ENCODE measurements around the gene CCDC110.
"Not testable (repeated sequence)": the region's sequence is repeated elsewhere in the genome, so short reads cannot be mapped to it uniquely, and the experiment has no call there.

CCDC110 gene

GRCh38 chr4:185471235-185472102 is at the start of gene CCDC110:
TSS of gene CCDC110 (minus strand) at chr4:185471733. CDS start at chr4:185471683, 50 bp downstream.
- in situ Hi-C loops (cut with MboI; ENCODE audit: low sequenced_read_pairs): no loop called here

DNA sequence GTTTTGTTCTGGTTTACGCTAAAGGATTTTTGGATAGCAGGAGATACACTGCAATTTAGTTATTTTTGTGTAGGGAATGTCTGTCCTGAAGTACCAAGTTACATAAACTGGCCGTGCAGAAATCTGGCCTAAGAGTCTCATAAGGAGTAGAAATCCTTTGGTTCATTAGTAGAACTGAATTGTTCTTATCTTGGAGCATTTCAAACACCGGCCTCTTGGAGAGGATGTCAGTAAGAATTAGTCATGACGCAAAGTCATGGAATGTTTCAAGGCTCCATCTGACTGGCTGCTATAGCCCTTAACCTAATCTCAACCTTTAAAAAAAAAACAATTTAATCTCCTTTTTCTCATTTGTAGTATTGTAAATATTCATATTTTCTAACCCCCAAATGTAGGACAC is 48.6 kb upstream of the CCDC110 start:
- in situ Hi-C loops (cut with MboI; ENCODE audit: low sequenced_read_pairs): no loop called here

- in situ Hi-C loops (cut with MboI; ENCODE audit: low sequenced_read_pairs): no loop called here
Observed at GRCh38 chr4:185518494-185518893, 47.0 kb upstream of the CCDC110 start.

DNA sequence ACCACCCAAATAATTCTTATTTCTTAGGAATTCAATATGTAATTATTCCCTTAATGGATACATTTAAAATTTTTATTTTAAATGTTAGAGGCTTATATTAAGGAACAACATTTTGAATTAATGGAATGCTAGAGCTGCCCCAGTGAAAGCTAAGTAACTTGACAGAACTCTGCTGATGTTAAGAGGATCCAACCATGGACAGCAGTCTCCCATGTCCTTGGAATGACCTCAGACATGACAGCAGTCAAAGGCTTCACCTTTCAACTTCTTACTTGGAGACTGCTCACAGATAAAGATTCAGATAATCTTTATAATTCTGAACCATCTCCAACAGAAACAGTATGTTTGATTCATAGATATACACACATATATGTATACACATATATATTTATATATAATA is 46.5 kb upstream of the CCDC110 start:
- in situ Hi-C loops (cut with MboI; ENCODE audit: low sequenced_read_pairs): no loop called here

DNA sequence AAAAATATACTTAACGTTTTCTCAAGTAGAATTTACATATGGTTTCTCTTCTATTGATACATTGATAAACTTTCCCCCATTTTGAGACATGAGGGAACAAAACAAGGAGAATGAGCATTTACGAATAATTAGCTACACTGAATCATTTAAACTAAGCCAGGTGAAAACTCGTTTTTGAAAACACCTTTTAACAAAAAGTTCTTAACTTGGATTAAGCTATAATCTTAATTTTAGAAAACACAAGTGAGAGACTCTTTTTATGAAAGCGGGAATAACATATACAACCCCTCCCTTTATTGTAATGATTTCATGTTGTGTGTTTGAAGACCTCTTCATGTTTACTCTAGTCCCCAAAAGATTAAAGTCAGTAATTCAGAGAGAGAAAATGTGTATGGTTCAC is 43.7 kb upstream of the CCDC110 start:
- in situ Hi-C loops (cut with MboI; ENCODE audit: low sequenced_read_pairs): no loop called here

GRCh38 chr4:185514182-185514697 is 42.7 kb upstream of the CCDC110 start:
- in situ Hi-C loops (cut with MboI; ENCODE audit: low sequenced_read_pairs): no loop called here

DNA sequence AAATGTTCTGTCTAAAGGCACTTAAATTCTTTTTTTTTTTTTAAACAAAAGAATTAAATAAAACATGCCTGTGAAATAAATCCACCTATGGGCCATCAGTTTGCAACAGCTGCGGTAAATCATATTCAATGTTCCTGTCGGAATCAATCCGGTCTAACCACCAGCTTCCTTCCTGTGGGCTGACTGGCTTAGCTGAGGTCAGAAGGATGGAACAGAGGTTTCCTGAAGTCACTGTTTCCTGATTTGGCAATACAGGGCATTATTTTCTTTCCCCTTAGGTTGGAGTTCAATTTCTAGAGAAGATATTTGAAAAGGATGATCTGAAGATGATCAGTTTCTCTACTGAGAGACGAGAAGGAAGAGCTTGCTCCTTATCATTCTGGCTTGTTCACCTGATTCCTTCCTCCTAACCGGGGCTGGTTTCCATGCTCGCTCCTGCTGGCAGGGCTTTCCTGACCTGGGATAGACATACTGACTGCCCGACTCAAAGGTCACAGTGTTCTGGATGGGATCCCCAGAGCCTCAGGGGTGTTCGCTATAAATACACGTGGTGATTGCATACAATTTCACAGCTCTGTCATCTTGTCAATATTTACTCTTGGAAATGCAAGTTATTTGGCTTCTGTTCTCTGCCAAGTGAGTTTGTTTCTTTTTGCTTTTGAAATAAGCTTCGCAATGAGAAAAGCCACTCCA is 42.1 kb upstream of the CCDC110 start:
- in situ Hi-C loops (cut with MboI; ENCODE audit: low sequenced_read_pairs): no loop called here

DNA sequence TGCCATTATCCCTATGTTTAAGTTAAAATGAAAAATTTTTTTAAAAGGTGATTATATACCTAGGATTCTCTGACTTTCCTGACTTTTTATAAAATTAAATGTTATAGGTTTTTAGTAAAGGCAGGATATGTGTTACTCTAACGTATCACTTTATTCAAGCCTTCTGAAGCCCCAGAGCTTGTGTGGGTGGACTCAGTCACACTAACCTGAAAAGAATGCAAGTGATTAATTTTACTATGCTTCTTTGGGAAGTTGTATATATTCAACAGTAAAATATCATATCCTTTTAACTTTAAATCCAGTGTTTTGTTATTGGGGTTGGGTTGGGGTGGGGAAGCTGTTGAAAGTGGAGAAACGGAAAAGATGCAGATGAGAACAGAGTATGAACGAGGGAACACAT is 41.0 kb upstream of the CCDC110 start:
- in situ Hi-C loops (cut with MboI; ENCODE audit: low sequenced_read_pairs): no loop called here

GRCh38 chr4:185511243-185511642 is 39.7 kb upstream of the CCDC110 start:
- in situ Hi-C loops (cut with MboI; ENCODE audit: low sequenced_read_pairs): not testable (repeated sequence)

GRCh38 chr4:185510806-185511205 is 39.3 kb upstream of the CCDC110 start:
- in situ Hi-C loops (cut with MboI; ENCODE audit: low sequenced_read_pairs): no loop called here

DNA sequence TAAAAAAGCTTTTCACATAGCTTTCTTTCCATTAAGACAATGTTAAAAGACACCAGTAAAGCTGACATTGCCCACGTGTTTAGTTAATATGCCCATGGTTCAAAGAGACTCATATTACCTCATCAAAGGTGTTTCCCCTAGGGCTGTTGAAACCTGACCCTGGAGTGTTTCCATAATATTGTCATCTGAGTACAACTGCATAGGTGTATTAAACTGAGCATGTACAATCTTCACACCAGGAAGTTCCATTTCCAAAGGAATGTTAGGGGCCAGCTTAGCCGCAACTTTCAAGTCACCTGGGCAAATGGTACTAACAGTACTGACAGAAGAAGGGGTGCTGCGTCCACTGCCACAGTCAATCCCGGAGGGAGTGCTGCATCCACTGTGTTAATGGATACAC is 36.6 kb upstream of the CCDC110 start:
- in situ Hi-C loops (cut with MboI; ENCODE audit: low sequenced_read_pairs): no loop called here

DNA sequence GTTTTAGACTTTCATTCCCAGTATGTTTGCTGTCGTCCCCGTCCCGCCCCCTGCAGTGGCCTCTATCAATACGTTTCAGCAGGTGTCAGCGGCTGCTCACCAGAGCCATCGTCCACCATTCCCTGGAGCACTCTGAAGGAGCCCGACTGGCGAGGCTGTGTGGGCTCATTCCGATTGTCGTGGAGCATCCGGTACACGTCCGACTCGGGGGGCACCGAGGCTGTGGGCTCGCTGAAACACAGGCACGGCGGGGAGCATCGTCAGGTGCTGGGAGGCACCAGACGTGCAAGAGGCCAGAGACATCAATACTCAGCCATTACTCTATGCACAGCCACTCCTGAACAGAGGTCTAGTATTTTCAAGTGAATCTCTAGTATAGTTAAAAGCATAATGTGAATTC is 34.9 kb upstream of the CCDC110 start:
- in situ Hi-C loops (cut with MboI; ENCODE audit: low sequenced_read_pairs): no loop called here

DNA sequence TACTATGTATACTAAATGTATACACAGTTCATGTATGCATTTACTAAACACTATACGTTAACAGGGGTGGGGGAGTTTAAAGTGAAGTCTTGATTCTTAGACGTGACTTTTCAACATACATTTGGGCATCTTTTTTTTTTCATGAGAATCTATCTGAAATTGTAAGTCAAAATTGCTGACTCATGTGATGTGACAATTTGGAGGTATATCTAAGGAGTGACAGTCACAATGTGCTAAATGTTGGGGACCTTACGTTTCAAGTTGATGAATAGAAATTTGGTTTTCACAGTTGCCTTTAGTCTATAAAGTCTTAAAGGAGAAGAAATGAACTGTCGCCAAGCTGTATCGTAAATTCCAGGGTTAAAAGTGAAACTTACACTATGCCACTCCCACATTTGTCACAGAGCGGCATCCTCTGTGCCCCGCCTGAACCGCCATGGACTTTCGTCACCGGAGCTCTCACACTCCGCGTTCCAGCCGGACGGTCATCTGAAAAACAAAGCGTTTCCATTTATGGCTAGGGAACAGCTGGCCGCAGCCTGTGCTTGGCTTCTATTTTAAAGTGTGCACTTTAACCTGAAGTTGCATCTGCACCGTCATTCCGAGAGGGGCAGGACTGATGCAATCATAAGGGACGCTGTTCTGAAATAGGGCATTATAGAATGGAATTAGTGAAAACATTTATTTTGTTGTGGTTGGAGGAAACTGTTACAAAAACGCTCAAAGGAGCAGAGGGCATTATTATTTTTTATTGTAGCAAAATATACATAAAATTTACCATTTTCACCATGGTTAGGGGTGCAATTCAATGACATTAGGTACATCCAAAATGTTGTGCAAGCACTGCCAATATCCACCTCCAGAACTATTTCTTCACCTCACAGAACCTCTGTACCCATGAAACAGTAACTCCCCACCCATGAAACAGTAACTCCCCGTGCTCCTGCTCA is 32.8 kb upstream of the CCDC110 start:
- in situ Hi-C loops (cut with MboI; ENCODE audit: low sequenced_read_pairs): no loop called here

- in situ Hi-C loops (cut with MboI; ENCODE audit: low sequenced_read_pairs): no loop called here
Observed at GRCh38 chr4:185502386-185502785, 30.9 kb upstream of the CCDC110 start.

GRCh38 chr4:185500576-185500975 is 29.0 kb upstream of the CCDC110 start:
- in situ Hi-C loops (cut with MboI; ENCODE audit: low sequenced_read_pairs): no loop called here

- in situ Hi-C loops (cut with MboI; ENCODE audit: low sequenced_read_pairs): no loop called here
Observed at GRCh38 chr4:185500035-185500434, 28.5 kb upstream of the CCDC110 start.

DNA sequence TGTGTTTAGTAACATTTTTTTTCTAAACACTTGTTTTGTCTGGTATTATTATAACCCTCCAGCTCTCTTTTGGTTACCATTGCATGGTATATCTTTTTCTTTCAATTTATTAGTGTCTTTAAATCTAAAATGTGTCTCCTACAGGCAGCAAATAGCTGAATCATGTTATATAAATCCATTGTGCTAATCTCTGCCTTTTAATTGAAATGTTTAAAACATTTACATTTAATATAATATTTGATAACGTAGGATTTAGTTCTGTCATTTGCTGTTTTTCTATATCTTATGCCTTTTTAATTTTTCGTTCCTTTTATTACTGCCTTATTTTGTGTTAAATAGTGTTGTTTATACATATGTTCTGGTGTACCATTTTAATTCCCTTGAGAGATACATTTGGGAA is 17.1 kb upstream of the CCDC110 start:
- in situ Hi-C loops (cut with MboI; ENCODE audit: low sequenced_read_pairs): no loop called here

- in situ Hi-C loops (cut with MboI; ENCODE audit: low sequenced_read_pairs): no loop called here
Observed at GRCh38 chr4:185481401-185481800, 9.9 kb upstream of the CCDC110 start.

- in situ Hi-C loops (cut with MboI; ENCODE audit: low sequenced_read_pairs): no loop called here
Observed at GRCh38 chr4:185480016-185480732, 8.6 kb upstream of the CCDC110 start.

GRCh38 chr4:185479507-185479971 is 8.0 kb upstream of the CCDC110 start:
- in situ Hi-C loops (cut with MboI; ENCODE audit: low sequenced_read_pairs): no loop called here
